Activated CD4-positive, alpha-beta memory T cell treated with anti-CD3 and anti-CD28 coated beads for 36 hours (primary cell): ENCODE data around the gene NTM. TPM values are rescaled to one million over a fixed set of nuclear protein-coding genes. Genes with fewer than 3 reads are reported as not detected.

Experiments used
- CTCF ChIA-PET: fragments of 350-600 bp; sonication (Branson Sonifier 250); formaldehyde crosslinking; loops from one replicate; lab custom pipeline; 2021; ENCODE audit warnings: antibody characterized with exemption, inconsistent platforms; lab: Charles Lee
- POLR2A ChIA-PET: fragments of 350-600 bp; sonication (Branson Sonifier 250); formaldehyde crosslinking; loops from one replicate; lab custom pipeline; 2021; ENCODE audit warnings: antibody characterized with exemption; lab: Charles Lee
- DNase-seq: peaks from one replicate; pipeline ENCODE4 v3.0.0-alpha.2; 2020
- H3K27ac Mint-ChIP-seq: one replicate; pipeline ENCODE4 v1.8.0; 2021; ENCODE audit warnings: mixed read lengths
- H3K27me3 Mint-ChIP-seq: one replicate; pipeline ENCODE4 v1.8.0; 2021; ENCODE audit warnings: mixed read lengths
- H3K36me3 Mint-ChIP-seq: one replicate; pipeline ENCODE4 v1.8.0; 2021; ENCODE audit warnings: mixed read lengths
- H3K4me1 Mint-ChIP-seq: one replicate; pipeline ENCODE4 v1.8.0; 2021; ENCODE audit warnings: low read depth, mixed read lengths
- H3K4me3 Mint-ChIP-seq: one replicate; pipeline ENCODE4 v1.8.0; 2021; ENCODE audit warnings: mild to moderate bottlenecking, mixed read lengths
- H3K9me3 Mint-ChIP-seq: one replicate; pipeline ENCODE4 v1.8.0; 2021; ENCODE audit warnings: mixed read lengths
- intact Hi-C: fragments of 100-400 bp; cut with micrococcal nuclease; formaldehyde crosslinking; loops from one replicate; pipeline ENCODE4 v1.15.1; 2023
- total RNA-seq, 2 experiments: library from RNA; stranded (reverse); gene quantifications; one replicate each; pipeline ENCODE4 v1.2.3, GENCODE V29; 2021

The NTM gene
- total RNA-seq, 2 experiments from 2014 or later, result not detected

DNA sequence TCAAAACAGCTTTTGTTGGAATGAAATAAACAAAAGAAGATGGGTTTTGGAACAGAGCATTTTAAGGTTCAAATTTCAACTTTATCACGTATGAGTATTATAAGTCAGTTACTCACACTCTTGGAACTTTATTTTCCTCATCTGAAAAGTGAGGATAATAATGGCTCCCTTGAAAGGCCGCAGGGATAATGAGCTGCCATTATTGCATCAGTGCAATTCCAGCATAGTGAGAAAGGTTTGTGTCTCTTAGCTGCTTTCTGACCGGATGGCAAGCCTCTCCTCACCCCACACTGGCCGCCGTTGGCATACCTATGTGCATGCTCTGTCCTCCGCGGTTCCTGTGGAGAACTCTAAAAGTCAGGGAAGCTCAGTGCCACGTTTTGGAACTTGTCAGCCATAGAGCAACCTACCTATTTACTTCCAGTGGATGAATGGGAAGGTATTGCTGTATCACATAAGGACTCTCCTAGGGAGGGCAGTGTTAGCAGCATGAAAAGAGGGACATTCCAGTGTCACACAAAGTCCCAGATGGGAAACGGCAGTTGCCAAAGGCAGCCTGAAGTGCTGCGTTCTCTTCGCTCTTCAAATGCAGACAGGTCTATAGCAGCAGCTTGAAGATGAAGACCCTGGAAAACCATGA is 368.9 kb downstream of the NTM start:
- intact Hi-C loops, result no loop called here
- DNase-seq, result no peak
- ChIA-PET POLR2A (no interaction called here), CTCF (interaction anchor here (2.0 kb wide), 1 partner anchor 8 kb away, joined by 6 read pairs; no protein-coding TSS in a partner anchor)
- no peaks in the 10 kb centered on the region for H3K9me3 Mint-ChIP-seq
- no peaks in the 10 kb centered on the region for H3K4me1 Mint-ChIP-seq
- no peak overlapping the region for H3K4me3 Mint-ChIP-seq
- no peak overlapping the region for H3K27ac Mint-ChIP-seq
- no peaks in the 10 kb centered on the region for H3K27me3 Mint-ChIP-seq
- H3K36me3 Mint-ChIP-seq, result no peaks in the 10 kb centered on the region

DNA sequence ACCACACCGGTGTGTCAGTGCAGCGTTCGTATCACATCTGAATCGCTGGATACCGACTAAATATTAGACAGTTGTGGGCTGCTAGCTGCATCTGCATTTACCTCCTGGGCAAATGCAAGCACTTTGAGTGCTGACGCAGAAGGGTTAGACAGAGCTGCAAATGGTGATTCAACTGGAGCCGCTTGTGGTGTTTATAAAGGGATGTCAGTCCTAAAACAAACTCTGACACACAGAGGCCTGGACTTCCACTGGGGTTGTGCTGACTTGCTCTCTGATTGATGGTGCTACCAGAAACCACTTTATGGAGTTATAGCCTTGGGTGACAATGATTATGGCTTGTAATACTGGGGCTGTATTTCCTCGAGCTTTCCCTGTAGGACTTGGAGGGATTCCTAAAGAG is 374.4 kb downstream of the NTM start:
- Mint-ChIP-seq H3K27me3 (peaks cover 6% of the 10 kb centered on the region), H3K9me3 (no peaks in the 10 kb centered on the region), H3K4me1 (no peaks in the 10 kb centered on the region), H3K4me3 (no peak overlapping the region), H3K27ac (no peak overlapping the region), H3K36me3 (no peaks in the 10 kb centered on the region)
- ChIA-PET CTCF (no interaction called here), POLR2A (no interaction called here)
- intact Hi-C loops, result no loop called here
- DNase-seq, result no peak

DNA sequence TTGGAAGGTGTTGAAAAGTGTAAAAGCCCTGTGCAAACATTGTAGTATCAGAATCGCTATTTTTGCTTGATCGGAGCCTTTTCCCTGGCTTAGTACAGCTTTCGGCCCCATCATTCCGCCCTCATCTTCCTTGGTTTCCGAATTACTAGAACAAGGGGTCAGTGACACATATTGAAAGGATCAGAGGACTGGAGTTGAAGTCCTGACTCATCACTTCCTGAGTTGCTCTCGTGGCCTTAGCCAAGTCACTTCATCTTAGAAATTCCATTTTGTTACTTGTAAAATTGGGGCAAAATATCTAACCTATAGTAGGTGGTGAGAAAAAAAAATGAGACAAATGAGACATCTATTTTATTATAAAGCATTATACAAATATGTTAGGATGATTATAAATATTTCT is 375.0 kb downstream of the NTM start:
- Mint-ChIP-seq H3K27me3 (peaks cover 8% of the 10 kb centered on the region), H3K9me3 (no peaks in the 10 kb centered on the region), H3K4me1 (no peaks in the 10 kb centered on the region), H3K36me3 (no peaks in the 10 kb centered on the region), H3K27ac (no peak overlapping the region), H3K4me3 (no peak overlapping the region)
- CTCF ChIA-PET, result no interaction called here
- POLR2A ChIA-PET, result no interaction called here
- no peak for DNase-seq
- intact Hi-C loops, result no loop called here

DNA sequence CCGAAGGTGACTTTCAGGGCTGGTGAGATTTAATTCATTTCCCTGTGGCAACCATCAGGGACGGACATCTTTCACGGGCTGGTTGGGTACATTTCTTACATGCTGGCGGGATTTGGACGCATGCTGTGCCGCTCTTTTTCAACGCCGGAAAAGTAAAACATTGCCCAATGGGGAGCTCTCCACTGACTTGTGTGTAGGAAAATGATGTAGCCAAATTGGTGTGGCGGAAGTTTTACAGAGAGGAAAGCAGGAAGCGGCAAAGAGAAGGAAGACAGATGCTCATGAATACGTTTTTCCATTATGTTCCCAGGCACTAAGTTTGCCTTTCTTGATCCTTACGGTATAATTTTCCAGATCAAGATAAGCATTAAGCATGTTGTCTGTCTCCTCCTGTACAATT is 375.8 kb downstream of the NTM start:
- peaks cover 9% of the 10 kb centered on the region for H3K27me3 Mint-ChIP-seq
- intact Hi-C loops, result no loop called here
- ChIA-PET CTCF (no interaction called here), POLR2A (no interaction called here)
- H3K9me3 Mint-ChIP-seq, result no peaks in the 10 kb centered on the region
- H3K4me3 Mint-ChIP-seq, result no peak overlapping the region
- H3K27ac Mint-ChIP-seq, result no peak overlapping the region
- no peaks in the 10 kb centered on the region for H3K4me1 Mint-ChIP-seq
- DNase-seq, result no peak
- no peaks in the 10 kb centered on the region for H3K36me3 Mint-ChIP-seq

DNA sequence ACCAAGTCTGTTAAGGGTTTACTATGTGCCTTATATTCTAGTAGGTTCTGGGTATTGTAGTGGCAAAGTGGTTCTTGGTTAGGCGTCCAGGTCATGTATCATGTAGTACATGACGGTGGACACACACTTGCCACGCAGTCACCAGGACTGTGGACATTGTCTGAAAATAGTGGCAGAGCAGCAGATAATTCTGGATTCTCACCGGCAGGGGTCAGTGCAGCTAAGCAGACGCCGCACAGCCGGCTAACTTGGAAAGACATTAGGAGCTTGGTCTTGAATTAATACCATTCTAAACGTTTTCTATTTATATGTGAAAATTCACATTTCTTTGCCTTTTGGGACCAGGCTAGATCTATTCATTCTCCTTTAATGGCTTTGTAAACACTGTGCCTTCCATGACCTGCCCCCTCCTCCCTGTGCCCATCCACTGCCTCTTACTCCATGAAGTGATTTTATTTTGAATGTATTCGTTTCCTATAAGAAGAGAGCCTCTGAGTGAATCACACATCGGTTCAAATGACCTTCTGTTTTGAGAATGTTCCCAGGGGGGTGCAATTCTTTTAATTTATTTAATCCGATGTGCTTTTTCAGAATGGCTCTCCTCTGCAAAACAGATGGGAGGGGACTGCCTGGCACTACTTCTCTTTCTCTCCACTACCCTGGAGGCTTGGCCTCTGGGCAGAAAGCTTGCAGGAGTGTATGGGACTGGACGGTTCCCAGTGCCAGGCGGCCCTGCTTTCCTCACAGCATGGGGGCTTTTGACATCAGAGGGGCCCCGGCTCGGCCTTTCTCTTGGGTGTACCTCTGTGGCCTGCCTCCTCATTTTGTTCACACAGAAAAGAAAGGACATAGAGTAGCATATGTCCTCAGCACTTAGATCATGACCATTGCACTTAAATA is 378.0 kb downstream of the NTM start:
- Mint-ChIP-seq H3K4me3 (no peak overlapping the region), H3K4me1 (no peaks in the 10 kb centered on the region), H3K9me3 (peaks cover 4% of the 10 kb centered on the region), H3K27ac (no peak overlapping the region), H3K27me3 (peaks cover 9% of the 10 kb centered on the region), H3K36me3 (no peaks in the 10 kb centered on the region)
- peak; percentile 51 for DNase-seq
- ChIA-PET POLR2A (no interaction called here), CTCF (interaction anchor here (0.6 to 2.2 kb wide), 7 partner anchors 9 to 1193 kb away, joined by 3 to 15 read pairs (median 6); no protein-coding TSS in a partner anchor)
- intact Hi-C loops, result no loop called here

DNA sequence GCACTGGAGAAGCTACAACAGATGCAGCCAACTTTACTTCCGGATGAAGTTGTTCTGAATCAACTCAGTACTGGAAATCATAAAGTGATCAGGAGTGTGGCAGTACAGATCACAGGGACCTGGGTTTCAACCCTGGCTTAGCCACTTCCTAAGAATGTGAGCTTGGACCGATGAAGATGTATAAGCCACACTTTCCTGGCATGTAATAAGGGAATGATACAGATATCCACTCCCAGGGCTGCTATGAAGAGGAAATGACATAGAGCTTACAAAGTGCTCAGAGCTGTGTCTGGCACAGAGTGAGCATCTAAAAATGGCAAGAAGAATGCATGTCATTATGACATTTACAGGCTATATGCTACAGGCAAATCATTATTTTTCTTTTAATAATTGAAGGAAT is 378.7 kb downstream of the NTM start:
- Mint-ChIP-seq H3K9me3 (peaks cover 4% of the 10 kb centered on the region), H3K27ac (no peak overlapping the region), H3K36me3 (no peaks in the 10 kb centered on the region), H3K4me1 (no peaks in the 10 kb centered on the region), H3K27me3 (peaks cover 9% of the 10 kb centered on the region), H3K4me3 (no peak overlapping the region)
- ChIA-PET POLR2A (no interaction called here), CTCF (interaction anchor here (2.2 kb wide), 1 partner anchor 16 kb away, joined by 6 read pairs; no protein-coding TSS in a partner anchor)
- intact Hi-C loops, result no loop called here
- DNase-seq, result no peak

DNA sequence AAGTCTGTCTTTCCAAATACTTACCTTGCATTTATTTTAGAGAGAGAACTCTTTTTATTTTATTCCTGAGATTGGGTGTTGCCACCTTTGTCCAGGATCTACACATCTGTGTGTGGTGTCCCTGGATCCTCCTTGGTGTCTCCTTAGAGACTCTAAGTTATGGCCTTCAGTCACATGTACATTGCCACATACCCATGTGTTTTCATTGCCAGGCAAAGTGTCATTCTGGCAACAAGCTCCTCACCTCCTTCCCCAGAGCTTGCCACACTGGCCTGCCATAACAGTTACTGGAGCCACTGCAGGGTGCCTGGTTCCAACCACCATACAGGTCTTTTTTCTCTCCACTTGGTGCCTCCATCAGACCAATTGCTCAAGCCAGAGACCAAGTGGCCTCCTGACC is 379.7 kb downstream of the NTM start:
- POLR2A ChIA-PET, result no interaction called here
- H3K4me1 Mint-ChIP-seq, result no peaks in the 10 kb centered on the region

DNA sequence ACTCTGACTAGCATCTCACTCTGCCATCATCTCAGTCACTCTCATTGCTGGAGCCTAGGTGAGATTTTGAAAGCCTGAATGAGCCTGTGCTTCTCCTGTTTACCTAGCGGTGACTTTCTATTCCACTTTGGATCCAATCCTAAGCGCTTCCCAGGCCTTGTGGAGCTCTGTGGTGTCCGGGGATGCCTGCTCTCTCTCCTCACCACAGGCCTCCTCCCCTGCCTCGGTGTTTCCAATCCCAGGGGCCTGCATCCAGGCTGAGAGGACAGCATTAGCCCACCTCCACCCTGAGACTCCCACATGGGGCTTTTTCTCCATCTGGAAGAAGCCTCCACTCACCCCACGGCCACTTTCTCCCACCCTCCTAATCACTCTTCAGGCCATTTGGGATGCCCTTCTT is 380.3 kb downstream of the NTM start:
- no peak overlapping the region for H3K27ac Mint-ChIP-seq
- peaks cover 9% of the 10 kb centered on the region for H3K27me3 Mint-ChIP-seq
- no peak overlapping the region for H3K4me3 Mint-ChIP-seq
- intact Hi-C loops, result no loop called here
- no peaks in the 10 kb centered on the region for H3K4me1 Mint-ChIP-seq
- DNase-seq, result no peak
- H3K9me3 Mint-ChIP-seq, result peaks cover 4% of the 10 kb centered on the region
- CTCF ChIA-PET, result no interaction called here
- POLR2A ChIA-PET, result no interaction called here
- H3K36me3 Mint-ChIP-seq, result no peaks in the 10 kb centered on the region

More for the DNA sequence above, 379.7 kb downstream of the NTM start:
- intact Hi-C loops, result no loop called here
- Mint-ChIP-seq H3K9me3 (peaks cover 4% of the 10 kb centered on the region), H3K4me3 (no peak overlapping the region), H3K36me3 (no peaks in the 10 kb centered on the region), H3K27ac (no peak overlapping the region), H3K27me3 (peaks cover 9% of the 10 kb centered on the region)
- CTCF ChIA-PET, result no interaction called here
- no peak for DNase-seq

DNA sequence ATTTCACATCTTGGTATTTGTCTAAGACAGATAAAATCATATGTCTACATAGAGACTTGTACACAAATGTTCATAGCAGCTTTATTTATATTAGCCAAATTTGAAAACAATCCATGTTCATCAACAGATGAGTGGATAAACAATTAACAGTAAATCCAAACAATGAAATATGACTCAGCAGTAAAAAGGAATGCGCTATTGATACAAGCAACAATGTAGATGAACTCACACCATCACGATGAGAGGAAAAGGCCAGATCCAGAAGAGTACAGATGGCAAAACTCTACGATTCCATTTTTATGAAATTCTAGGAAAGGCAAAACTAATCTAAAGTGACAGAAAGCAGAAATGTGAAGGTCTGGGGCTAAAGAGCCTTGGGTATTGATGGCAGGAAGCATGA is 384.3 kb downstream of the NTM start:
- peaks cover 4% of the 10 kb centered on the region for H3K9me3 Mint-ChIP-seq
- intact Hi-C loops, result no loop called here
- no peak overlapping the region for H3K4me3 Mint-ChIP-seq
- POLR2A ChIA-PET, result no interaction called here
- DNase-seq, result no peak
- H3K27me3 Mint-ChIP-seq, result peaks cover 3% of the 10 kb centered on the region
- no peak overlapping the region for H3K27ac Mint-ChIP-seq
- no peaks in the 10 kb centered on the region for H3K36me3 Mint-ChIP-seq
- CTCF ChIA-PET, result no interaction called here
- H3K4me1 Mint-ChIP-seq, result no peaks in the 10 kb centered on the region

DNA sequence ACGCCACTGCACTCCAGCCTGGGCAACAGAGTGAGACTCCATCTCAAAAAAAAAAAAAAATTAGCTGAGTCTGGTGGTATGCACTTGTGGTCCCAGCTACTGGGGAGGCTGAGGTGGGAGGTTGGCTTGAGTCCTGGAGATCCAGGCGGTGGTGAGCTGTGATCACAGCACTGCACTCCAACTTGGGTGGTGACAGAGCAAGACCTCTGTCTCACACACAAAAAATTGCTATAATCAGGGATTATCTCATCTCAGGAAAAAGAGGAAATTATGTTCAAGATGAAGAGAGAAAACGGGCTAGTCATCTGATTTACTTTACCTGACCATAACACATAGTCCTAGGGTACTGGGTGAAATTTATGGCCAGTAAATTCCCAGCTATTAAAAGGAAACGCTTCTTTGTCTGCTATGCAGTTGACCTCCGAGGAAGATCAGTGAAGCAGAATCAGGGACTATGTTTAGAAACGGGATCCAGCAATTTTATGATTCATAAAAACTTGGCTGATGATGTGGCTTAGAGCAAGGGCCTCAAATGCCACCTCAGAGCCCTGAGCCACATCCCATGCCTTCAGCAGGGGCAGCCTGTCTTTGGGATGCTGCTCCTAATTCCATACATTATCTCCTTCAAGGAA is 386.2 kb downstream of the NTM start:
- Mint-ChIP-seq H3K4me1 (no peaks in the 10 kb centered on the region), H3K4me3 (no peak overlapping the region), H3K36me3 (no peaks in the 10 kb centered on the region), H3K9me3 (peaks cover 4% of the 10 kb centered on the region), H3K27ac (no peak overlapping the region), H3K27me3 (no peaks in the 10 kb centered on the region)
- no peak for DNase-seq
- POLR2A ChIA-PET, result no interaction called here
- CTCF ChIA-PET, result interaction anchor here (3.7 kb wide), 1 partner anchor 9 kb away, joined by 15 read pairs; no protein-coding TSS in a partner anchor
- intact Hi-C loops, result no loop called here

DNA sequence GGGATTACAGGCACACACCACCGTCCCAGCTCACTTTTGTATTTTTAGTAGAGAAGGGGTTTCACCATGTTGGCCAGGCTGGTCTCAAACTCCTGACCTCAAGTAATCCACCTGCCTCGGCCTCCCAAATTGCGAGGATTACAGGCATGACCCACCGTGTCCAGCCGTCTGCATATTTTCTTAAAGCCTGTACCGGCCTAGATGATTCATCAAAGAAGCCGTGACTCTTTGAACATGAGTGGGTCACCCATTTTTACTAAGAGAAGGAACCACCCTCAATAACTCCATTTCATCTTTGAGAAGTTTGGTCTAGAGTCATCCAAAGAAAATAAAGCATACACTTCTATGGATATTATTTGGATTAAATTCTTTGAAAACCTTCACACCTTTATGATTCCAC is 388.3 kb downstream of the NTM start:
- ChIA-PET POLR2A (no interaction called here), CTCF (interaction anchor here (3.7 kb wide), 1 partner anchor 11 kb away, joined by 15 read pairs; no protein-coding TSS in a partner anchor)
- H3K9me3 Mint-ChIP-seq, result no peaks in the 10 kb centered on the region
- no peaks in the 10 kb centered on the region for H3K36me3 Mint-ChIP-seq
- no peak overlapping the region for H3K4me3 Mint-ChIP-seq
- intact Hi-C loops, result no loop called here
- DNase-seq, result no peak
- H3K4me1 Mint-ChIP-seq, result no peaks in the 10 kb centered on the region
- H3K27ac Mint-ChIP-seq, result no peak overlapping the region
- H3K27me3 Mint-ChIP-seq, result no peaks in the 10 kb centered on the region

DNA sequence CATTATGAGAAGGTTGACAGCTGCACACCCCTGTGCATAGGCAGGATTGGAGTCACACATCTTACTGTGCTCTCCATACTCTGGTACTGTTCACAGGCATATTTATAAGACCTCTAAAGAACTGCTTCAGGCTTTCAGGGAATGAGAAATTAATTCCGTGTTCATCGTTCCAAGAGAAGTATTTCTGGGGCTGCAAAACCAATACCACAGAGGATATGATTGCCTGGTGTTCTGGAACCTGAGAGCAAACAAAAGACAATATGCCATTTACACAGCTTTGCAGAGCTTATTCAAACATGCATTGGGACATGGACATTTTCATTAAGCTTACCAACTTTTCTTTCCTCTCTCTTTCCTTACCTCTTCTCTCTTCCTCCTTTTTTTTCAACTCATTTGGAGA is 388.7 kb downstream of the NTM start:
- Mint-ChIP-seq H3K4me3 (no peak overlapping the region), H3K27me3 (no peaks in the 10 kb centered on the region), H3K27ac (no peak overlapping the region), H3K36me3 (no peaks in the 10 kb centered on the region), H3K9me3 (no peaks in the 10 kb centered on the region), H3K4me1 (no peaks in the 10 kb centered on the region)
- ChIA-PET CTCF (interaction anchor here (3.7 kb wide), 1 partner anchor 11 kb away, joined by 15 read pairs; no protein-coding TSS in a partner anchor), POLR2A (no interaction called here)
- DNase-seq, result no peak
- intact Hi-C loops, result no loop called here
